GM23338 (cell line): ENCODE measurements around the gene UBE2QL1. TPM values are rescaled to one million over a fixed set of nuclear protein-coding genes. Genes with fewer than 3 reads are reported as not detected.

Experiments used
- ATAC-seq: fragments of 200-7000 bp; cut with Tn5 transposase; 3 replicates; pipeline ENCODE4 v1.9.1; 2020
- DNase-seq: peaks from one replicate; pipeline ENCODE4 v3.0.0-alpha.2; 2015; ENCODE audit warnings: low spot score
- H2AFZ ChIP-seq: fragments of 200-600 bp; sonication (generic); 2 replicates; pipeline ENCODE4 v1.8.0; 2016; ENCODE audit warnings: antibody characterized with exemption, mild to moderate bottlenecking, moderate library complexity
- H3F3A ChIP-seq: fragments of 200-600 bp; sonication (generic); replicated peaks from 2 replicates; pipeline ENCODE4 v1.8.0; 2017; ENCODE audit warnings: antibody characterized with exemption, mixed run types, low read depth
- H3K27ac ChIP-seq: fragments of 200-600 bp; sonication (generic); 2 replicates; pipeline ENCODE4 v1.6.1; 2016; ENCODE audit warnings: low read depth
- H3K27me3 ChIP-seq: fragments of 200-600 bp; sonication (generic); 2 replicates; pipeline ENCODE4 v1.8.0; 2016; ENCODE audit warnings: mild to moderate bottlenecking, mixed run types, moderate library complexity; ENCODE audit not compliant: insufficient read depth
- H3K36me3 ChIP-seq: fragments of 200-600 bp; sonication (generic); 2 replicates; pipeline ENCODE4 v1.8.0; 2016; ENCODE audit warnings: mild to moderate bottlenecking; ENCODE audit not compliant: insufficient read depth
- H3K4me1 ChIP-seq: fragments of 200-600 bp; sonication (generic); 2 replicates; pipeline ENCODE4 v1.8.0; 2016; ENCODE audit warnings: mild to moderate bottlenecking, moderate library complexity; ENCODE audit not compliant: insufficient read depth
- H3K4me2 ChIP-seq: fragments of 200-600 bp; sonication (generic); 2 replicates; pipeline ENCODE4 v1.7.1; 2017; ENCODE audit warnings: mixed run types
- H3K4me3 ChIP-seq: fragments of 200-600 bp; sonication (generic); 2 replicates; pipeline ENCODE4 v1.6.1; 2016; ENCODE audit warnings: mixed run types
- H3K79me2 ChIP-seq: fragments of 200-600 bp; sonication (generic); replicated peaks from 2 replicates; pipeline ENCODE4 v1.8.0; 2017; ENCODE audit warnings: mild to moderate bottlenecking; ENCODE audit not compliant: insufficient read depth
- H3K9me2 ChIP-seq: fragments of 200-600 bp; sonication (generic); 2 replicates; pipeline ENCODE4 v1.8.0; 2017; ENCODE audit not compliant: insufficient read depth
- H4K20me1 ChIP-seq: fragments of 200-600 bp; sonication (generic); replicated peaks from 2 replicates; pipeline ENCODE4 v1.8.0; 2017; ENCODE audit warnings: mild to moderate bottlenecking; ENCODE audit not compliant: insufficient read depth
- H3K27ac Mint-ChIP-seq: 2 replicates; pipeline ENCODE4 v1.8.0; 2020; ENCODE audit warnings: inconsistent platforms, mild to moderate bottlenecking, moderate library complexity, mixed read lengths
- H3K27me3 Mint-ChIP-seq: 3 replicates; pipeline ENCODE4 v1.8.0; 2022; ENCODE audit warnings: low read depth, mild to moderate bottlenecking, moderate library complexity, mixed read lengths, inconsistent platforms; ENCODE audit not compliant: insufficient read depth, poor library complexity
- H3K36me3 Mint-ChIP-seq: 3 replicates; pipeline ENCODE4 v1.8.0; 2021; ENCODE audit warnings: low read depth, mild to moderate bottlenecking, inconsistent platforms, moderate library complexity, mixed read lengths
- H3K4me1 Mint-ChIP-seq: 3 replicates; pipeline ENCODE4 v1.8.0; 2020; ENCODE audit warnings: mild to moderate bottlenecking, inconsistent platforms, mixed read lengths
- H3K4me3 Mint-ChIP-seq: 3 replicates; pipeline ENCODE4 v1.8.0; 2021; ENCODE audit warnings: moderate library complexity, mild to moderate bottlenecking, inconsistent platforms, mixed read lengths
- H3K9me3 Mint-ChIP-seq: 3 replicates; pipeline ENCODE4 v1.8.0; 2020; ENCODE audit warnings: moderate library complexity, mild to moderate bottlenecking, inconsistent platforms, mixed read lengths
- CREB1 ChIP-seq: fragments of 250-450 bp; sonication (Bioruptor Pico); IDR thresholded peaks from 2 replicates; pipeline ENCODE4 v1.5.0; 2020; ENCODE audit warnings: low read depth, mild to moderate bottlenecking, moderate library complexity
- CTCF ChIP-seq, 2 experiments: fragments of 200-600 bp in 1 of 2; sonication (generic) in 1 of 2; conservative IDR thresholded peaks; 2 replicates each; pipeline versions ENCODE4 v1.5.1 to v1.6.1; 2016 to 2017; ENCODE audit warnings: antibody characterized with exemption in 2 of 2, low read depth in 2 of 2, mild to moderate bottlenecking in 2 of 2, moderate library complexity in 1 of 2
- ETS1 ChIP-seq: IDR thresholded peaks from 2 replicates; pipeline ENCODE4 v1.6.1; 2016; ENCODE audit warnings: antibody characterized with exemption
- EZH2 ChIP-seq: fragments of 200-600 bp; sonication (generic); IDR thresholded peaks from one replicate; pipeline ENCODE4 v1.8.0; 2017; ENCODE audit warnings: antibody characterized with exemption, mild to moderate bottlenecking, low read depth; ENCODE audit not compliant: unreplicated experiment
- EZH2phosphoT487 ChIP-seq: fragments of 200-600 bp; sonication (generic); IDR thresholded peaks from one replicate; pipeline ENCODE4 v1.8.1; 2018; ENCODE audit warnings: antibody characterized with exemption; ENCODE audit not compliant: unreplicated experiment
- JUNB ChIP-seq: IDR thresholded peaks from one replicate; pipeline ENCODE4 v1.6.1; 2016; ENCODE audit warnings: antibody characterized with exemption; ENCODE audit not compliant: unreplicated experiment
- NANOG ChIP-seq: IDR thresholded peaks from 2 replicates; pipeline ENCODE4 v1.6.1; 2016; ENCODE audit warnings: antibody characterized with exemption, borderline replicate concordance
- POLR2AphosphoS5 ChIP-seq: IDR thresholded peaks from 2 replicates; pipeline ENCODE4 v1.6.1; 2016; ENCODE audit warnings: antibody characterized with exemption, low read depth
- REST ChIP-seq: IDR thresholded peaks from one replicate; pipeline ENCODE4 v1.6.1; 2018; ENCODE audit warnings: antibody characterized with exemption; ENCODE audit not compliant: unreplicated experiment
- STAT1 ChIP-seq: IDR thresholded peaks from one replicate; pipeline ENCODE4 v1.6.1; 2016; ENCODE audit warnings: antibody characterized with exemption; ENCODE audit not compliant: unreplicated experiment
- ZNF114 ChIP-seq: fragments of 250-450 bp; sonication (Bioruptor Pico); IDR thresholded peaks from 2 replicates; pipeline ENCODE4 v1.5.0; 2020; ENCODE audit warnings: mild to moderate bottlenecking, moderate library complexity
- ZNF331 ChIP-seq: fragments of 250-450 bp; sonication (Bioruptor Pico); IDR thresholded peaks from 2 replicates; pipeline ENCODE4 v1.5.0; 2020; ENCODE audit warnings: low read depth, mild to moderate bottlenecking, moderate library complexity
- ZNF462 ChIP-seq: fragments of 250-450 bp; sonication (Bioruptor Pico); IDR thresholded peaks from 2 replicates; pipeline ENCODE4 v1.5.0; 2020; ENCODE audit warnings: mild to moderate bottlenecking, moderate library complexity
- polyA plus RNA-seq: library from polyadenylated mRNA; unstranded; fragments of >200 nt; fragmentation: Nextera tagmentation; extraction: Ambion mirVana; gene quantifications from 2 replicates; pipeline ENCODE4 v1.2.1, GENCODE V29; 2016
- total RNA-seq: library from RNA; depleted of rRNA; stranded (reverse); fragments of >200 nt; shearing (Covaris generic); gene quantifications from 2 replicates; pipeline ENCODE4 v1.2.3, GENCODE V29; 2014

UBE2QL1 gene
- total and polyA plus RNA-seq, 2 experiments from 2014 or later, result 0.40 to 0.83 TPM

- Mint-ChIP-seq H3K4me1 (peaks cover 12% of the 10 kb centered on the region), H3K4me3 (no peak overlapping the region), H3K9me3 (peaks cover 4% of the 10 kb centered on the region; the same call in 1 of the 3 replicates), H3K27ac (peak overlapping the region; percentile 39; the same call in 1 of the 2 replicates), H3K36me3 (no peaks in the 10 kb centered on the region), H3K27me3 (peaks cover 3% of the 10 kb centered on the region)
- no peaks in the 10 kb centered on the region for H3K79me2 ChIP-seq
- no peaks in the 10 kb centered on the region for H4K20me1 ChIP-seq
- H3K9me2 ChIP-seq, result no peaks in the 10 kb centered on the region
- H3K36me3 ChIP-seq, result no peaks in the 10 kb centered on the region
- no peak overlapping the region for H3K4me2 ChIP-seq
- H3F3A ChIP-seq, result no peaks in the 10 kb centered on the region
- no peak overlapping the region for H2AFZ ChIP-seq
- ATAC-seq (no peak), DNase-seq (no peak)
- H3K27me3 ChIP-seq, result no peaks in the 10 kb centered on the region
- TF ChIP-seq EZH2phosphoT487 (no peak), JUNB (no peak), ZNF114 (no peak), NANOG (no peak), ZNF331 (CRISPR knock-in tag) (no peak), EZH2 (no peak), CREB1 (CRISPR knock-in tag) (no peak), REST (no peak), POLR2AphosphoS5 (no peak), ETS1 (no peak), ZNF462 (CRISPR knock-in tag) (no peak), CTCF (conservative IDR thresholded peaks at IDR 0.05; ENCODE audit: low read depth in 2 of 2) (no peak), STAT1 (no peak)
- no peak overlapping the region for H3K27ac ChIP-seq
- no peaks in the 10 kb centered on the region for H3K4me1 ChIP-seq
- no peak overlapping the region for H3K4me3 ChIP-seq
Observed at GRCh38 chr5:6408260-6408596, 40.4 kb upstream of the UBE2QL1 start.
